AG04449 (cell line): ENCODE results near the gene RPS6KL1.

Experiments
- CTCF ChIA-PET: fragments of 350-600 bp; formaldehyde crosslinking; extraction: SDS; loops from one replicate; lab custom pipeline; 2021; ENCODE audit warnings: antibody characterized with exemption; lab: Yijun Ruan, JAX
- POLR2A ChIA-PET: fragments of 400-600, 350-600 bp; formaldehyde crosslinking; extraction: SDS; loops from one replicate; lab custom pipeline; 2020; ENCODE audit warnings: antibody characterized with exemption, inconsistent platforms; lab: Yijun Ruan, JAX
- DNase-seq: peaks from one replicate; pipeline ENCODE4 v3.0.0-alpha.2; 2010; ENCODE audit warnings: low read depth, low spot score
- H3K4me3 ChIP-seq: 2 replicates; pipeline ENCODE4 v1.5.1; 2011; ENCODE audit warnings: low read depth, mild to moderate bottlenecking, control low read depth, low read length
- TF ChIP-seq, protein P1 (sequence below): IDR thresholded peaks from one replicate; pipeline ENCODE4 v1.5.1; 2011; ENCODE audit warnings: mild to moderate bottlenecking, moderate library complexity, low read length, control low read depth, inconsistent platforms; ENCODE audit not compliant: insufficient read depth; ENCODE audit errors: missing control alignments

RPS6KL1 gene

DNA sequence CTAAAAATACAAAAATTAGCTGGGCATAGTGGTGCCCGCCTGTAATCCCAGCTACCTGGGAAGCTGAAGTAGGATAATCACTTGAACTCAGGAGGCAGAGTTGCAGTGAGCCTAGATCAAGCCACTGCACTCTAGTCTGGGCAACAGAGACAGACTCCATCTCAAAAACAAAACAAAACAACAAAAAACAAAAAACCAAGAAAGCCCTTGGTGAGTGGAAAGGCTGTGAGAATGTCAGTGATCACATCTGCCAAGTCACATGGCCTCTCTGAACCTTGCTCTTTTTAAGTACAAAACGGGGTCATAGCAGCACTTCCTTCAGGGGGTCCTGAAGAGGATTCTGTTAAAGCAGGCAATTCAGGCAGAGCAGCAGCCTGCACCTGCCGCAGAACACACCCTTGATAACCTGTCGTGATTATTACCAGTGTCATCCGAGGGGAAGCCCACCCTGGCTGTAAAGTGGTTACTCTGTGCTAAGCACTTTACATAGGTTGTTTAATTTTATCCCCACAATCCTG lies 9.6 kb downstream of the RPS6KL1 start:
- CTCF ChIA-PET: interaction anchor here (0.7 to 26.3 kb wide), 5 partner anchors 9 to 389 kb away, joined by 3 to 689 read pairs (median 11); partner anchors contain the start of gene RPS6KL1
- no peak overlapping the region for H3K4me3 ChIP-seq
- POLR2A ChIA-PET: no interaction called here
- no peak for DNase-seq
- TF ChIP-seq, protein P1, sequence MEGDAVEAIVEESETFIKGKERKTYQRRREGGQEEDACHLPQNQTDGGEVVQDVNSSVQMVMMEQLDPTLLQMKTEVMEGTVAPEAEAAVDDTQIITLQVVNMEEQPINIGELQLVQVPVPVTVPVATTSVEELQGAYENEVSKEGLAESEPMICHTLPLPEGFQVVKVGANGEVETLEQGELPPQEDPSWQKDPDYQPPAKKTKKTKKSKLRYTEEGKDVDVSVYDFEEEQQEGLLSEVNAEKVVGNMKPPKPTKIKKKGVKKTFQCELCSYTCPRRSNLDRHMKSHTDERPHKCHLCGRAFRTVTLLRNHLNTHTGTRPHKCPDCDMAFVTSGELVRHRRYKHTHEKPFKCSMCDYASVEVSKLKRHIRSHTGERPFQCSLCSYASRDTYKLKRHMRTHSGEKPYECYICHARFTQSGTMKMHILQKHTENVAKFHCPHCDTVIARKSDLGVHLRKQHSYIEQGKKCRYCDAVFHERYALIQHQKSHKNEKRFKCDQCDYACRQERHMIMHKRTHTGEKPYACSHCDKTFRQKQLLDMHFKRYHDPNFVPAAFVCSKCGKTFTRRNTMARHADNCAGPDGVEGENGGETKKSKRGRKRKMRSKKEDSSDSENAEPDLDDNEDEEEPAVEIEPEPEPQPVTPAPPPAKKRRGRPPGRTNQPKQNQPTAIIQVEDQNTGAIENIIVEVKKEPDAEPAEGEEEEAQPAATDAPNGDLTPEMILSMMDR: no peak

DNA sequence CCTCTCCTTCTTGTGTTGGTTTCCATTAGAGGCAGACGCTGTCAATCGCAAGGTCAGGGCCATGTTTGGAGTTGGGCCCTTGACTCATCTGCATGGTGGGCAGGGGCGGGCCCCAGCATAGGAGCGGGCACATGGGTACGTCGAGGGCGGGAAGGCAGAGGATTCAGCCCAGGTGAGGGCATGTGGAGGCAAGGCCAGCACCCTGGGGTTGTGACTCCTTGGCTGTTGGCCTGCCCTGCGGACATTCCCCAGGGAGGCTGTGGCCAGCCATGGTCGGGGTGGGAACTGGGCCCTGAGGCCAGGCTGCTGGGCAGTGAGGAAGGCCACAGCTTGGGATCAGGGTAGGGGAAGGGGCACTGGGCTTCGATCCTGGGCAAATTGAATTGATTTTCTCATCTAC lies 10.3 kb downstream of the RPS6KL1 start:
- TF ChIP-seq, protein P1: no peak
- CTCF ChIA-PET: interaction anchor here (0.7 to 26.3 kb wide), 7 partner anchors 8 to 389 kb away, joined by 3 to 689 read pairs (median 6); partner anchors contain the start of gene RPS6KL1
- H3K4me3 ChIP-seq: no peak overlapping the region
- POLR2A ChIA-PET: no interaction called here
- no peak for DNase-seq

DNA sequence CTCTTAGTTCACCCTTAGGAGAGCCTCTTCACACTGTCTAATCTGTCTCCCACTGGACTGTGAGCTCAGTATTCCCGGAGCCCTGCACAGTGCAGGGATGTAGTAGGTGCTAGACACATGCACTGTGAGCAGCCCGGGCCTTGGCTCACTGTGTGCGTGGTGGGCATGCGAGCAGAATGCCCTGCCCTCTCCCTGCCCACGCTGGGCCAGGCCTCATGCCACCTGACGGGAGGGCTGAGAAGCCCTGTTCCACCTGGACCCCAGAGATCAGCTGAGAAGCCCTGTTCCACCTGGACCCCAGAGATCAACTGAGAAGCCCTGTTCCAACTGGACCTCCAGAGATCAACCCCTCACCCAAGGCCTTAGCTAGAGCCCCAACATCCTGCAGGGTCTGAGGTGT lies 10.9 kb downstream of the RPS6KL1 start:
- ChIA-PET CTCF (interaction anchor here (0.6 to 26.3 kb wide), 10 partner anchors 8 to 390 kb away, joined by 3 to 689 read pairs (median 5); partner anchors contain the start of gene RPS6KL1), POLR2A (no interaction called here)
- TF ChIP-seq, protein P1: no peak
- no peak overlapping the region for H3K4me3 ChIP-seq
- no peak for DNase-seq

DNA sequence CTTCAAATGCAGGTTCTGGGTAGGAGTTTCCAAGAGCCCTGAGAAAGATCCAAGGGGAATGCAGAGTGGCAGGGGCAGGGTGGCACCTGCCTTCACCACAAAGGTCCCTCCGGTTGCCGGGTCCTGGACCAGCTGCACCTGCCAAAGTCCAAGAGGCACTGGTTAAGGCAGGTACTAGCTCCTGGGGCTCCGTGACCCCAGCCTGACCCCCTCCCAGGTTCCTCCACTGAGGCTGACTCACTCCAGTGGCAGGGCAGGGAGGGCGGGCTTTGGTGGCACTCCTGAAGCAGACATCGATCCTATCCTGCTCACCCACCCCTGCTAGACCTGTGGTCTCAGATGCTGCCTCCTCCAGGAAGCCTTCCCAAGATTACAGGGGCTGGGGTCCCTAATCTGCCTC lies 11.4 kb downstream of the RPS6KL1 start:
- TF ChIP-seq, protein P1: no peak
- ChIA-PET POLR2A (no interaction called here), CTCF (interaction anchor here (0.6 to 26.3 kb wide), 11 partner anchors 9 to 390 kb away, joined by 3 to 689 read pairs (median 4); partner anchors contain the start of gene RPS6KL1)
- H3K4me3 ChIP-seq: no peak overlapping the region
- DNase-seq: no peak

DNA sequence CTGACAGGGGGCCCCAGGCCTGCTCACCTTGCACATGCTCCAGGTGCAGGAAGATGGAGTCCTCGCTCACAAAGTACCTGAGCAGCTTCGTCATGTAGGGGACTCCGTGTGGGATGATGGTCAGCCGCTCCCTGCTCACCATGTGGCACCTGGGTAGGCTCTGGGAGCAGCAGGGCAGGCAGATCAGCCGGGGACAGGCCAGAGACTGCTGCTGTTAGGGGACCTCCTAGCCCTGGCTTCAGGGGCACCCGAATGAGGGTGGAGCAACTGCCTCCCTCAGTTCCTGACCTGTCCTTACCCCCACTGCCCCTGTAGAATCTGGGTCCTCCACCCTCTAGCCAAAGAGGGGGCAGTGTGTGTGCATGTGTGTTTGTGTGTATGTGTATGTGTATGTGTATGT lies 11.8 kb downstream of the RPS6KL1 start:
- ChIA-PET POLR2A (no interaction called here), CTCF (interaction anchor here (1.0 to 26.3 kb wide), 7 partner anchors 11 to 391 kb away, joined by 3 to 689 read pairs (median 5); partner anchors contain the start of gene RPS6KL1)
- H3K4me3 ChIP-seq: no peak overlapping the region
- TF ChIP-seq, protein P1: no peak
- no peak for DNase-seq

DNA sequence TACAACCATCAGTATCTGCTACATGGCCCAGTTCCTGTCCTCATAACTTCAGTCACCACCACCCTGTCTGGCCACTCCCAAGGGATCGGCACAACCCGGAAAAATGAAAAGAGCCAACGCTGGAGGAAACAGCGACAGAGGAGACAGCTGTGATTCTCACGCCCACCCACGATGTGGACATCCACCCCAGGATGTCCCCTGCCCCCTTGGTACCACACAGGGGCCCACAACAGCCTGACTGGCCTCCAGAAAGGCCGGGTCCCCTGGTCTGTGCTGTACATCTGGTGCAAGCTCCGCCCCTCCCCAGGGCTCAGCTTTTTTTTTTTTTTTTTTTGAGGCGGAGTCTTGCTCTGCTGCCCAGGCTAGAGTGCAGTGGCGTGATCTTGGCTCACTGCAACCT lies 12.5 kb downstream of the RPS6KL1 start:
- DNase-seq: no peak
- POLR2A ChIA-PET: no interaction called here
- CTCF ChIA-PET: interaction anchor here (1.0 to 26.3 kb wide), 7 partner anchors 12 to 392 kb away, joined by 3 to 689 read pairs (median 11); partner anchors contain the start of gene RPS6KL1
- TF ChIP-seq, protein P1: no peak
- H3K4me3 ChIP-seq: no peak overlapping the region
